Measurements from ENCODE around the gene ANTXRL. TPM values are rescaled to one million over a fixed set of nuclear protein-coding genes. Genes with fewer than 3 reads are reported as not detected.

ANTXRL gene
- total RNA-seq, 1 donor from 2014 or later = not detected

DNA sequence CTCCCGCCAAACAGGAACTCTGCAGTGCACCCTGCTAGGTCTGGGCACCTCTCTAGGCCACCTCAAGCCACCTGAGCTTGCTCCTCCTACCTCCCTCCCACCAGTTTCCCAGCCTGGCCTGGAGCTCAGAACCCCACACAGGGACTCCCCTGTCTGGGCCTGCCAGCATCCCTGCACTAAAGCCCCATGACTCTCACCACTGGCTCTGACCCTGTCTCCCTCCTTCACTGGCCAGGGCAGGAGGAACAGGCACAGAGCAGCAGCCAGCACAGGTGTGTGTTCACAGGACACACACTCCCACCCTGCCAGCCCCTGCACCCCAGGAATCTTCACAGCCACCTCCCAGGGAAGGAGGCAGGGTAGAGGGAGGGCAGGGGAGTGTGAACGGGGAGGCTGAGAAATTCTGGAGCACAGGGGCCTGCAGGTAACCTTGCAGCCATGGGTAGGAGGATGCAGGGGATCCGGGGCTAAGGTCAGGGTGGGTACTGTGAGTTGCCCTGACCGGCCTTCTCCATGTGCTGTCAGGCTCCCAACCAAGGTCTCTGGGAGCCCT lies 13.9 kb upstream of the ANTXRL start:
- intact Hi-C loops (cut with micrococcal nuclease) = no loop called here

DNA sequence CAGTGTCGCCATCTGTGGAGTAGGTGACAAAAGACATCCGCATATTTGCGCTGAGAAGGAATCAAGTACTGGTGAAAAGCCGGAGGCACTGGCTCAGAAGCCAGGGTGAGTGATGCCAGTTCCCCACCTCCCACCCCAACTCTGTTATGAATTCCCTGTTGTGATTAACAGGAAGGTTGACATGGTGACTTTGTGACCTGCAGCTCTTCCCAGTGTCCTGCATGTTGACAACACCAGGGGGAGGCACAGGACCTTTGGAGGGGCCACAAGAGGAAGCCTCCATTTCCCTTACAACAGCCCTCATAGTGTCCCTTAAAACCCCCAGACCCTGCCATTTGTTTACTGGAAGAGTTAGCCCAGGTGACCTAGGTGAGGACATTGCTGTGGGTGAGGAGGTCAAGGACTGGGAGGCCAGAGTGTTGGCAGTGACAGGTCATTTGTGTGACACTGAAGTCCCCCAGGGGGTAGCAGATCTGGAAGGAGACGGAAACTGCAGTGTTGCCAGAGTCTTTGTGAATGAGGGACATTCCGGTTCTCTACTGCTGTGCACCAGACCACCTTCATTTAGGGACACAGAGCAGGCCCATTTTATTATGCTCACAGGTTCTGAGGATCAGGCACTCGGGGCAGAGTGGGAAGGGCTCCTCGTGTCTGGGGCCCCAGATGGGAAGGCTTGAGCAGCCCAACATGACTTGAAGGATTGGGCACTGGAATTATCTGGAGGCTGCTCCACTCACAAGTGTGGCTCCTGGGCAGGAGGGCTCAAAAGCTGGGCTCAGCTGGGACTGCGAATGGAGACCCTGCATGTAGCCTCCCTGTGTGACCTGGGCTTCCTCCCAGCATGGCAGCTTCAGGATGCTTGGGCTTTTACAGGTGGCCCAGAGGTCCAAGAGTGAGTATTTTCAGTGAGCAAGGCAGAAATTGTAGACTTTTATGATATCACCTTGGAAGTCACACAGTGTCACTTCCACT lies 13.0 kb upstream of the ANTXRL start:
- intact Hi-C loops (cut with micrococcal nuclease) = no loop called here

DNA sequence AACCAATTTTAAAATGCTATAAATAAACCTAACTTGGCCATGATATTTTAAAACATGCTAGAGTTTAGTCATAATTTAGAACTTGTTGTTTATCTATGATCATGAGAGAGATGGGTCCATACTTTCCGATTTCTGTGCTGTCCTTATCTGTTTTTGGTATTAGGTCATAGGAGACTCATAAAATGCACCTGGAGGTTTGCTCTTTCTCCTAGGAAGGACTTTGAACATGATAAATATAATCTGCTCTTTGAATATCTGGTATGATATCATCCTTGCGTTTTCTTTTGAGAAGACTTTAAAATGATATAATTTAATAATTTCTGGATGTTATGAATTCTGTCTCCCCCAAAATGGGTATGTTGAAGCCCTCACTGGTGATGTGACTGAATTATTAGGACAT lies 9.0 kb upstream of the ANTXRL start:
- intact Hi-C loops (cut with micrococcal nuclease) = loop anchor here (1.0 kb wide), 1 partner anchor 37 kb away; no protein-coding TSS in a partner anchor

DNA sequence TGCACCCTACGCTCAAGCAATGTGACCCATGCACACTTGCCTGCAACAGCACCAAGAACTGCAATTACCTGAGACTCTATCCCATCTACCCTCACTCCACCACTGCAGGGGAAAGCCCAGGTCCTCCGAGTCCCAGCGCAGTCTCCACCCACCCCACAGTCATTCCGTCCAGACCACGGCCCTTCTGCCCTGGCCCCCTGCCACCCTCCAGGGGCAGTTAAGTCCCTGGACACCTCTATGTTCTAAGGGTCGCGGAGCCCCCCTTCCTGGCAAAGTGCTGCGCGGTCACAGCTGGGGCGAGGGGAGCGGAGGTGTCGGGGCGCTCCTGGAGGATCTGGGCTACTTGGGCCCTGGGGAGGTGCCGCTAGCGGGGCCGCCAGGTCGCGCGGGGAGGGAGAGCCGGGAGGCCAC lies 4.4 kb upstream of the ANTXRL start:
- intact Hi-C loops (cut with micrococcal nuclease) = loop anchor here (10.0 kb wide), 1 partner anchor 688 kb away; no protein-coding TSS in a partner anchor

DNA sequence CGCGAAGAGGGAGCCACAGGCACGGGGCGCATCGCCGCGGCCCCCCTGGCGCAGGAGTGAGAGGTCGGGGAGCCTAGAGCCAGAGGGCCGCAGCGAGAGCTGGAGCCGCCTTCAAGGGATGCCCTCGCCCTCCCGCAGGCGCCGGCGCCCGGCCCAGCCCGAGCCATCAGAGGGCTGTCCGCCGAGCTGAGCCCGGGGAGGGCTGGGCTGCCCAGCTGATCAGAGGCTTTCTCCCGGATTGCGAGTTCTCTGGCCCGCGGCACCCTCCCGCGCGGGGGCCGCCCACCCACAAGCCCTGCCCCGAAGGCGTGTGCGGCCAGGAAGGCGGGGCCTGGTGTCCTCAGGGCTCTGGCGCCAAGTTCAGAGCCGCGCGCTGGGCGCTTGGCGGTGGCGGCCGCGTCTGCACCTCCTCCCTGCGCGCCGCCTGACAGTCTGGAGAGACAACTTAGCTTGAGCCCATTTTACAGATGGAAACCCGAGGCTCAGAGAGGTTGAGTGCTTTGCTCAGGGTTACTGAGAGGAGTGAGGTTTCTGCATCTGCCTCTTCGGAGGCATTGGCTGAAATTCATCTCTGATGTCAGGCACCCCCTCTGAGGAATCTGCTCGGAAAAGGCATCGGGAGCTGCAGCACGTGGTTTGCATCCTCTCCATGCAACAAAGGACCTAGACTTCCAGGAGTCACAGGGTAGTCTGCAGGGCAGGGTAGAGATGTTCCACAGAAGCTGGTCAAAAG lies 3.8 kb upstream of the ANTXRL start:
- intact Hi-C loops (cut with micrococcal nuclease) = loop anchor here (10.0 kb wide), 1 partner anchor 688 kb away; no protein-coding TSS in a partner anchor

DNA sequence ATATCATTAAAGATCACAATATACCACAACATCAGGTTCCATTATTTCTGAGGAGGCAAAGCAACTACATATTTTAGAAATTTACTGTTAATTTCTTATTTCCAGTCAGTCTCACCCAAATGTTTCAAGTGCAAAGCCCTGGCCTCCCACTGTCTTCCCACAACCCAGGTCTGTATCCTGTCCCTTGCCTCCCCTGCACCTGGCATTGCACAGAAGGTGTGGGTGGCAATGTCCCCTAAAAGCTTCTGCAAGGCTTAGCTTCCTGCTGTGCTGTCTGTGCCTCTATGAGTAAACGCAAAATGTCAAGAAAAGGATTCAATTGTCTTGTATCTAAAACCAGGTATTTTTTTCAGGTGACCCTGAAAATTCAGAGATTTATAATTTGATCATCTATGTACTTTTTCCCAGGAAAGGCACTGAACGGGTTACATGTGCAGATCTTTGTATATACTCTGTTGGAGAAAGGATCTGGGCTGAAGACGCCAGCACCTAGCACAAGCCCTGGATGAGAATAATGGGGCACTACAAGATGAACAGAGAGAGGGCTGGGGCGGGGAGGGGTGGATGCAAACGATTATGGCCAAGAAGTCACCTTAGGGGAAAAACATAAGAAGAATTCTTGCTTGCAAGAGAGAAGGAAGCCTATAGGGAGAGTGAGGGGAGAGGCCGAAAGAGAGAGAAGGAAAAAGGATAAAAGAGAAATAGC lies 3.1 kb upstream of the ANTXRL start:
- intact Hi-C loops (cut with micrococcal nuclease) = loop anchor here (1.0 to 10.0 kb wide), 2 partner anchors 14 to 689 kb away; no protein-coding TSS in a partner anchor

DNA sequence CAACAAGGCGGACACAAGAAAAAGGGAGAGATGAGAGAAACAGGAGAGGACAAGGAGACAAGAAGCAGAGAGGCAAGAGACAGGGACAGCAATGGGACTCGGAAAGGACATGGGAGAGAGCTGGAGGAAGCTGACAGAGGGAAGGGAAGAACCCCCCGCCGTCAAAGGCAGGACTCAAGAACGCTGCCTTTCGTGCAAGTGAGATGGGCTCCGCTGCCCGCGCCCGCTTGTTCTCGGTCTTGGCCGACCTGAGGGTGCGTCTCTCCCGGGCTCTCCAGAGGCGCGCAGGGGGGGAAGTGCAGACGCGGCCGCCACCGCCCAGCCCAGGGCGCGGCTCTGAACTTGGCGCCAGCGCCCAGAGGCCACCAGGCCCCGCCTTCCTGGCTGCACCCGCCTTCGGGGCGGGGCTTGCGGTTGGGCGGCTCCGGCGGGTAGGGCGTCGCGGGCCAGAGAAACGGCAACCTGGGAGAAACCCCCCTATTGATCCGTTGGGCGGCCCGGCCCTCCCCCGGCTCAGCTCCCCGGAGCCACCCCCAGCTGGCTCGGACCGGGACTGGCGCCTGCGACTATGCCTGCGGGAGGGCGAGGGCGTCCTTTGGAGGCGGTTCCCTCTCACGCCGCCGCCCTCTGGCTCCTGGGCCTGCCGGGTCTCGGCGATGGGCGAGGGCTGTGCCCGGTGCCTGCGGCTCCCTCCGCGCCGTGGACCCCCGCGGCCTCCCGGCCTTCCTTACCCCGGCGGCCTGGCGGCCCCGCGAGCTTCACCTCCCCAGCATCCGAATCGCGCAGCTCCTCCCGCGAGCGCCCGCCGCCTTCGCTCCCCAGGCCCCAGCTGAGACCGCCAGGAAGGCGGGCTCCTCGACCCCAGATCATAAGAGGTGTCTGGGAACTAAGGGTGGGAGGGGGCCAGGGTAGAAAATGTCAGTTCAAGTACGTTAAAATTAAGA lies 2.2 kb upstream of the ANTXRL start:
- intact Hi-C loops (cut with micrococcal nuclease) = loop anchor here (1.0 to 10.0 kb wide), 3 partner anchors 15 to 690 kb away; partner anchors contain the start of gene NCOA4

DNA sequence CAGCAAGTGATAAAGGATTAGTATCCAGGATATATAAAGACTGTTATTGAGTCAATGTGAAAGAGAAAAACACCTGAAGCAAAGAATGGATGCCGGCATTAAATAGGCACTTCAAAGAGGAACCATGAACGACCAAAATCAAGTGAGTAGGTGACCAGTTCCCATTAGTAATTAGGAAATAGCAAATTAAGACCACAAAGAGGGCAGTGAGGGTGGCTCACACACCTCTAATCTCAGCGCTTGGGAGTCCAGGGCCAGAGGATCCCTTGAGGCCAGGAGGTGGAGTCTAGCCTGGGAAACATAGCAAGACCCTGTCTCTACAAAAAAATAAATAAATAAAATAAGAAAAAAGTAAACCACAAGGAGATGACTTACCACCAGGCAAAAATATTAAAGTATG lies 1.5 kb upstream of the ANTXRL start:
- intact Hi-C loops (cut with micrococcal nuclease) = loop anchor here (1.0 to 10.0 kb wide), 2 partner anchors 255 to 690 kb away; partner anchors contain the start of gene NCOA4

DNA sequence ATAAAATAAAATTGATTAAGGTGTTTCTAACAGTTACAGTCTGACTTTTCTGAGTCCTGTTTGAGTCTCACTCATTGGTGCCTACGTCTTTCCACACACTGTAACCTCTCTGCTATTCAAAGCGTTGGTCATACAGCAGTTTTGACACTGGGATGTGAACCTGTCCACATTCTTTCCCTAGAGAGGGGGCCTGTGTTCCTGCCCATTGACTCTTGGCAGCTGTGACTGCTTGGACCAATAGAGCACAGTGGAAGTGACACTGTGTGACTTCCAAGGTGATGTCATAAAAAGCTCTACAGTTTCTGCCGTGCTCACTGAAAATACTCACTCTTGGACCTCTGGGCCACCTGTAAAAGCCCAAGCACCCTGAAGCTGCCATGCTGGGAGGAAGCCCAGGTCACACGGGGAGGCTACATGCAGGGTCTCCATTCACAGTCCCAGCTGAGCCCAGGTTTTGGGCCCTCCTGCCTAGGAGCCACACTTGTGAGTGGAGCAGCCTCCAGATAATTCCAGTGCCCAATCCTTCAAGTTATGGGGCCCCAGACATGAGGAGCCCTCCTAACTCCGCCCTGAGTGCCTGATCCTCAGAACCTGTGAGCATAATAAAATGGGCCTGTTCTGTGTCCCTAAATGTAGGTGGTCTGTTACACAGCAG lies 704 bp upstream of the ANTXRL start:
- intact Hi-C loops (cut with micrococcal nuclease) = loop anchor here (1.0 to 10.0 kb wide), 2 partner anchors 256 to 691 kb away; partner anchors contain the start of gene NCOA4

DNA sequence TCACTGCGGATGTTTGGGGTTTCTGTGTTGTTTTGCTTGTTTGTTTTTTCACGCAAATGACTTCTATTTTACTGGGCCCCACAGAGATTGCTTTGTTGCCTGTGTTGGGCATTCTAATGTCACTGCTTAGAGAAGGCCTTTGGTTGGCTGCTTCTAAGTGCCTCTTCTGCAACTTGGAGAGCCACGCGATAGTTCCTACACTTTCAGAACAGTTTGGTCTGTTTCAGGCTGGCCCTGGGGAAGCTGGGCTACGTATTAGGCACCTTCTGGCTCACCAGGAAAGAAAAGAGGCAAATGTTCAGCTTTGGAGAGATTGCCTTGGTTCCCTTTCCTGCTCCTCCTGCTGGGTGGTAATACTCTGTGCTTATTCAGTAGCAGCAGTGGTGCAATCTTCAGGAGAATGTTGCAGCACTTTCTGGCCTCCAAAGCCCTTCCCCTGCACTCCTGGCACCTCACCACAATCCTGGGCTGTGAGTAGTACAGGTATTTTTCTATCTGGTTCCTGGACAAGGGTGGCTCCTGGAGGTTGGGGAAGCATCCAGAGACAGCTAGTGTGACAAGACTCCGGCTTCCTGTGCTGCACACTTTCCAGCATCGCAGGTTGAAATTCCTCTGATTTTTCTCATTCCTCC lies 1.2 kb downstream of the ANTXRL start:
- intact Hi-C loops (cut with micrococcal nuclease) = loop anchor here (10.0 kb wide), 1 partner anchor 693 kb away; no protein-coding TSS in a partner anchor

DNA sequence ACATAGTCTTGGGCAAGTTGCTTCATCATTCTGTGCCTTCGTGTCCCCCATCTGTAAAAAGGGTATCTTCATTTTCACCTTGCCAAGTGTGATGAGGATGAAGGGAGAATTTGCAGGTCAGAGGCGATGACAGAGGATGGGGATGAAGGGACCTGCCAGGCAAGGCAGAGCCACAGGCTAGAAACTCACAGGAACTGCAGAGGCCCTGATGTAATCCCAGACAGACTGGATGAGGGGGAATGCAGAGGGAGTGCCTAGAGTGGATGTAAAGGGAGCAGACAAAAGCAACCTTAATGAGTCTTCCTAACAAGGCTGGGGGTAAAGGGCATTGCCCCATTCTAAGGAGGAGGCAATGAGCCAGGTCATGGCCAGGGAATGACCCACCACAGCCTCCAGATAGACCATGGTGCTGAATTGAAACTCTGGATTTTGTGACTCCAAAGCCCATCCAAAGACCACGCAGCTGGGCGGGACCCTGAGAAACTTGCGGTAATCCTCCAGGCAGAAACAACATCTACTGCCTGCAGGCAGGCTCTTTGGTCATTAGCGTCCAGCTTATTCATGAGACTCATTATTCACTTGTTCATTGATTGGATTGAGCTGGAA lies 1.9 kb downstream of the ANTXRL start:
- intact Hi-C loops (cut with micrococcal nuclease) = loop anchor here (10.0 kb wide), 1 partner anchor 694 kb away; no protein-coding TSS in a partner anchor

DNA sequence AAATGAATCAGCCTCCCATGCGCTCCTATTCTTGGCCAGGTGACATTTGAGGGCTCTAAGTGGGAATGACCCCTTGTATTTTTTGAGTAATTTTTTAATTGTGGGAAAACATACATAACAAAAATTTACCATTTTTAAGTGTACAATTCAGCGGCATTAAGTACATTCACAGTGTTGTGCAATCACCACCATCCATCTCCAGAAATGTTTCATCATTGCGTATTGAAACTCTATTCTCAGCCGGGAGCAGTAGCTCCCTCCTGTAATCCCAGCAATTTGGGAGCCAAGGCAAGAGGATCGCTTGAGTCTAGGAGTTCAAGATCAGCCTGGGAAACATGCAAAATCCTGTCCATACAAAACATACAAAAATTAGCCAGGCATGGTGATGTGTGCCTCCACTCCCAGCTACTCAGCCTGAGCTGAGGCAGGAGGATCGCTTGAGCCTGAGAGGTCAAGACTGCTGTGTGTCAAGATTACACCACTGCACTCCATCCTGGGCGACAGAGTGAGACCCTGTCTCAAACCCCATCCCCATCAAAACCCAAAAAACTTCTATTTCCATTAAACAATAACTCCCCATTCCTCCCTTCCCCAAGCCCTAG lies 2.5 kb downstream of the ANTXRL start:
- intact Hi-C loops (cut with micrococcal nuclease) = loop anchor here (10.0 kb wide), 1 partner anchor 695 kb away; no protein-coding TSS in a partner anchor

DNA sequence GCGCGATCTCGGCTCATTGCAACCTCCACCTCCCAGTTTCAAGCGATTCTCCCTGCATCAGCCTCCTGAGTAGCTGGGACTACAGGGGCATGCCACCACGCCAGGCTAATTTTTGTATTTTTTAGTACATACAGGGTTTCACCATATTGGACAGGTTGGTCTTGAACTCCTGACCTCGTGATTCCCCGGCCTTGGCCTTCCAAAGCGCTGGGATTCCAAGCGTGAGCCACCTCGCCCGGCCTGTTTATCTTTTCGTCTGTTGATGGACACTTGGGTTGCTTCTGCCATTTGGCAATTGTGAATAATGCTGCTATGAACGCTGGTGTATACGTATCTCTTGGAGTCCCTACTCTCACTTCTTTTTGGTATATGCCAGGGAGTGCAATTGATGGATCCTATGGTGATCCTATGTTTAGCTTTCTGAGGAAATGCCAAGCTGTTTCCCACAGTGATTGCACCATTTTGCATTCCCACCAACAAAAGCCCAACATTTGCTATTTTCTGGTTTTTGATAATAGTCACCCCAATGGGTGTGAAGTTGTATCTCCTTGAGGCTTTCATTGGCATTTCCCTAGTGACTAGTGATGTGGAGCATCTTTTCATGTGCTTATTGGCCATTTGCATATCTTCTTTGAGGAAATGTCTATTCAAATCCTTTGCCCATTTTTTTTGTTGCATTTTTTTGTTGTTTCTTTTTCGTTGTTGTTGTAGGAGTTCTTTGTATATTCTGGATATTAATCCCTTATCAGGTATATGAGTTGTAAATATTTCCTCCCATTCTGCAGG lies 3.5 kb downstream of the ANTXRL start:
- intact Hi-C loops (cut with micrococcal nuclease) = no loop called here

DNA sequence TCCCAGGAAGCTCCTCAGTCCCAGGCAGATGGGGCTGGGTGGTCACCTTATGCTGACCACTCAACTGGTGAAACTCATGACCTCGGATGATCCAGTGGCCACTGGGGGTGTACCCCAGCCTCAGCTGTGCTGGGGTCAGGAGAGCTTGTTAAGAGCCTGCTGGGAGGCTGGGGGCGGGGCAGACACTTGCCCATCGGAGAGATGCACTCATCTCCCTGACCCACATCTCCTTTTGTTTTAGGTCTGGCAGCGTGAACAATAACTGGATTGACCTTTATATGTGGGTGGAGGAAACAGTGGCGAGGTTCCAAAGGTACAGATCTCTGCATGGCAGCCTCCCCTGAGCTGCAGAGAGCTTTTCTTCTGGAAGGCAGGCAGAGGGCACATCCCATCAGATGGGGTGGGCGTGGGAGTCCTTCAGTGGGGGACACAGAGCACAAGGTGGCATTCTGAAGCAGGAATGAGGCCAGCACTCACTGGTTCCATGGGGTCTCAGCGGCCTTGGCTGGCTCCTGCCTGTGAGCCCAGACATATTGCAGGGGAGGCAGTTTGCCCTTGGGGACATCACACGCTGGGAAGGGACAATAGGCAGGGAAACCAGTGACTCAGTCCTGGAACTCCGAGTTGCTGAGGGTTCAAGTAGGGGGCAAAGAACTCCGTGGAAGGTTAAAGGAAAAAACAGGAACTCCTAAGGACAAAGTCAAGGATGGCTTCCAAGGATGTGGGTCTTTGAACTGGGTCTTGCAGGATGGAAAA lies 5.2 kb downstream of the ANTXRL start:
- intact Hi-C loops (cut with micrococcal nuclease) = no loop called here

DNA sequence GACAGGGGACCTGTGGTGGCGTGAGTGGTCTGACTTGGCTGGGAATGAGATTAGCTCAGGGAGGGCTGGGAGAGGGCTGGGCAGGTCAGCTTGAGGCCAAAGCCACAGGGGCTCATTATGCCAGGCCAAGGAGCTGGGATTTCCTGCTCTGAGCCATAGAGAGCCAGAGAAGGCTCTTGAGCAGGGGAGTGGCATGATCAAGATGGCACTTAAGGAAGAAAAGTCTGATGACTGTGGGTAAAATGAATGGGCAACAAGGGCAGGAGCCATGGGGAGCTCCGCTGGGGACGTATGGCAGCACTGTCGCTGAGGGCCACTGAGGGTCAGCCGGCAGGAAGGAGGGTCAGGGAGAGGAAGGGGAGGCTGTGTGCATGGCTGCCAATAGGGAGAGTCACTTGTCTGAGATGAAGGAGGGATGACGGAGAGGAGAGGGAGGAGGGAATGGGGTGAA lies 5.8 kb downstream of the ANTXRL start:
- intact Hi-C loops (cut with micrococcal nuclease) = no loop called here

DNA sequence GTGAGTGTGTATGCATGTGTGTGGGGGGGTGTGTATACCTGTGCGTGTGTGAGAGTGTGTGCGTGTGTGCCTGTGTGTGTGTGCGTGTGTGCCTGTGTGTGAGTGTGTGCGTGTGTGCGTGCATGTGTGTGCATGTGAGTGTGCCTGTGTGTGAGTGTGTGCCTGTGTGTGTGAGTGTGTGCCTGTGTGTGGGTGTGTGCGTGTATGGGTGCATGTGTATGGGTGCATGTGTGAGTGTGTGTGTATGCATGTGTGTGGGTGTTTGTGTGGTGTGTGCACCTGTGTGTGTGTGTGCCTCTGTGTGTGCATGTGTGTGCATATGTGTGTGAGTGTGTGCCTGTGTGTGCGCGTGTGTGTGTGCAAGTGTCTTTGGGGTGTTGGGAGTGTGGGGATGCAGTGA lies 6.4 kb downstream of the ANTXRL start:
- intact Hi-C loops (cut with micrococcal nuclease) = no loop called here
